Measurements from ENCODE around the gene PKP4.
"Not testable (repeated sequence)": the region's sequence is repeated elsewhere in the genome, so short reads cannot be mapped to it uniquely, and the experiment has no call there.

PKP4 gene

GRCh38 chr2:158473719-158474392, 17.1 kb downstream of the PKP4 start:
- DNase-seq, result no peak

- DNase-seq, result not testable (repeated sequence)
These were observed 17.8 kb downstream of the PKP4 start for GRCh38 chr2:158474526-158475011.

- DNase-seq, result no peak
These were observed 20.4 kb downstream of the PKP4 start for GRCh38 chr2:158477202-158477601.

GRCh38 chr2:158478237-158478636, 21.5 kb downstream of the PKP4 start:
- no peak for DNase-seq

GRCh38 chr2:158478816-158479215, 22.1 kb downstream of the PKP4 start:
- DNase-seq, result no peak

GRCh38 chr2:158481116-158481515, 24.4 kb downstream of the PKP4 start:
- no peak for DNase-seq

- peak; percentile 60 for DNase-seq
These were observed 25.8 kb downstream of the PKP4 start for GRCh38 chr2:158482594-158482993.

- no peak for DNase-seq
These were observed 28.3 kb downstream of the PKP4 start for GRCh38 chr2:158484892-158485556.

GRCh38 chr2:158486150-158486969, 29.6 kb downstream of the PKP4 start:
- DNase-seq, result no peak

- peak; percentile 63 for DNase-seq
These were observed 30.2 kb downstream of the PKP4 start for GRCh38 chr2:158486970-158487325.

GRCh38 chr2:158487419-158487818, 30.7 kb downstream of the PKP4 start:
- DNase-seq, result peak; percentile 54

GRCh38 chr2:158488442-158489216, 31.9 kb downstream of the PKP4 start:
- DNase-seq, result no peak

GRCh38 chr2:158489366-158490112, 32.8 kb downstream of the PKP4 start:
- DNase-seq, result no peak

- no peak for DNase-seq
These were observed 34.3 kb downstream of the PKP4 start for GRCh38 chr2:158491072-158491471.

- no peak for DNase-seq
These were observed 36.7 kb downstream of the PKP4 start for GRCh38 chr2:158493458-158493857.

GRCh38 chr2:158495175-158495574, 38.4 kb downstream of the PKP4 start:
- DNase-seq, result peak; percentile 66

GRCh38 chr2:158496986-158497385, 40.2 kb downstream of the PKP4 start:
- no peak for DNase-seq

- DNase-seq, result no peak
These were observed 40.7 kb downstream of the PKP4 start for GRCh38 chr2:158497486-158497885.

- DNase-seq, result no peak
These were observed 41.4 kb downstream of the PKP4 start for GRCh38 chr2:158498043-158498748.

GRCh38 chr2:158498749-158499136, 42.0 kb downstream of the PKP4 start:
- DNase-seq, result no peak

GRCh38 chr2:158499383-158499782, 42.6 kb downstream of the PKP4 start:
- no peak for DNase-seq

- DNase-seq, result no peak
These were observed 43.6 kb downstream of the PKP4 start for GRCh38 chr2:158500333-158500732.
